PC-9 (cell line): ENCODE results near the gene DCUN1D4. TPM values are rescaled to one million over a fixed set of nuclear protein-coding genes. Genes with fewer than 3 reads are reported as not detected.

Experiments used
- BruUV-seq: library from RNA; stranded (reverse); fragments of 400-500 nt; replicated peaks from 2 replicates; lab custom pipeline; 2021; lab: Mats Ljungman, UMichigan
- CTCF ChIA-PET: fragments of 300-600 bp; sonication (Branson Sonifier 250); formaldehyde crosslinking; loops from one replicate; lab custom pipeline; 2022; ENCODE audit warnings: antibody characterized with exemption; lab: Charles Lee
- POLR2A ChIA-PET: fragments of 300-600 bp; sonication (Branson Sonifier 250); formaldehyde crosslinking; loops from one replicate; lab custom pipeline; 2022; ENCODE audit warnings: antibody characterized with exemption; ENCODE audit not compliant: unreplicated experiment; lab: Charles Lee
- DNase-seq, 2 experiments: peaks; one replicate each; pipeline versions ENCODE4 v3.0.0 to v3.0.0-alpha.2; 2015 to 2022; ENCODE audit warnings: mixed read lengths in 1 of 2
- H2AFZ ChIP-seq: fragments of 200-600 bp; sonication (generic); 2 replicates; pipeline ENCODE4 v1.8.1; 2017; ENCODE audit warnings: antibody characterized with exemption
- H3F3A ChIP-seq: fragments of 200-600 bp; sonication (generic); 2 replicates; pipeline ENCODE4 v1.8.1; 2017; ENCODE audit warnings: antibody characterized with exemption, mild to moderate bottlenecking, low read depth; ENCODE audit not compliant: insufficient read depth
- H3K27ac ChIP-seq: fragments of 200-600 bp; sonication (generic); 2 replicates; pipeline ENCODE4 v1.6.1; 2016; ENCODE audit warnings: mixed run types
- H3K27me3 ChIP-seq: fragments of 200-600 bp; sonication (generic); 2 replicates; pipeline ENCODE4 v1.6.1; 2016; ENCODE audit warnings: low read depth, mixed run types; ENCODE audit not compliant: insufficient read depth
- H3K36me3 ChIP-seq: fragments of 200-600 bp; sonication (generic); 2 replicates; pipeline ENCODE4 v1.6.1; 2016; ENCODE audit warnings: low read depth, mixed run types
- H3K4me1 ChIP-seq: fragments of 200-600 bp; sonication (generic); replicated peaks from 2 replicates; pipeline ENCODE4 v1.6.1; 2016; ENCODE audit warnings: mixed run types; ENCODE audit not compliant: insufficient read depth
- H3K4me2 ChIP-seq: fragments of 200-600 bp; sonication (generic); 2 replicates; pipeline ENCODE4 v1.6.1; 2017; ENCODE audit warnings: mixed run types
- H3K4me3 ChIP-seq: fragments of 200-600 bp; sonication (generic); 2 replicates; pipeline ENCODE4 v1.6.1; 2016; ENCODE audit warnings: mixed run types
- H3K79me2 ChIP-seq: fragments of 200-600 bp; sonication (generic); 2 replicates; pipeline ENCODE4 v1.6.1; 2017; ENCODE audit warnings: low read depth, mixed run types
- H3K9me2 ChIP-seq: fragments of 200-600 bp; sonication (generic); 2 replicates; pipeline ENCODE4 v1.8.1; 2017; ENCODE audit warnings: mild to moderate bottlenecking; ENCODE audit not compliant: insufficient read depth
- H3K9me3 ChIP-seq: fragments of 200-600 bp; sonication (generic); 2 replicates; pipeline ENCODE4 v1.8.1; 2016; ENCODE audit warnings: low read depth; ENCODE audit not compliant: insufficient read depth
- H4K20me1 ChIP-seq: fragments of 200-600 bp; sonication (generic); 2 replicates; pipeline ENCODE4 v1.8.1; 2017; ENCODE audit not compliant: insufficient read depth
- CTCF ChIP-seq: fragments of 200-600 bp; sonication (generic); conservative IDR thresholded peaks from 2 replicates; pipeline ENCODE4 v1.6.1; 2017; ENCODE audit warnings: mixed run types, antibody characterized with exemption, mild to moderate bottlenecking, moderate library complexity
- EZH2 ChIP-seq: fragments of 200-600 bp; sonication (generic); IDR thresholded peaks from 2 replicates; pipeline ENCODE4 v1.8.0; 2017; ENCODE audit warnings: antibody characterized with exemption, low read depth
- intact Hi-C: fragments of 100-400 bp; cut with micrococcal nuclease; formaldehyde crosslinking; loops from one replicate; pipeline ENCODE4 v1.10.0; 2022; ENCODE audit not compliant: unreplicated experiment
- total RNA-seq: library from RNA; stranded (reverse); gene quantifications from 2 replicates; pipeline ENCODE4 v1.2.3, GENCODE V29; 2021

Gene DCUN1D4
- total RNA-seq, 1 experiment from 2014 or later: 24.9 TPM

- Histone ChIP-seq H4K20me1 (no peaks in the 10 kb centered on the region), H3K9me2 (no peaks in the 10 kb centered on the region), H3K9me3 (no peaks in the 10 kb centered on the region), H3K27ac (no peak overlapping the region), H3K36me3 (no peaks in the 10 kb centered on the region), H2AFZ (no peak overlapping the region), H3K27me3 (no peaks in the 10 kb centered on the region), H3K4me1 (no peaks in the 10 kb centered on the region), H3K79me2 (no peaks in the 10 kb centered on the region), H3K4me3 (no peak overlapping the region), H3F3A (no peaks in the 10 kb centered on the region), H3K4me2 (no peak overlapping the region)
- DNase-seq: no peak
- ChIA-PET CTCF (no interaction called here), POLR2A (no interaction called here)
- TF ChIP-seq EZH2 (no peak), CTCF (no peak)
- BruUV-seq: no TSS peak
- intact Hi-C loops: no loop called here
These were observed 58.4 kb downstream of the DCUN1D4 start for GRCh38 chr4:51901363-51901762.

GRCh38 chr4:51906167-51906958, 63.4 kb downstream of the DCUN1D4 start:
- Histone ChIP-seq H3F3A (no peaks in the 10 kb centered on the region), H3K27ac (no peak overlapping the region), H3K9me3 (no peaks in the 10 kb centered on the region), H3K36me3 (no peaks in the 10 kb centered on the region), H3K4me2 (no peak overlapping the region), H3K4me1 (no peaks in the 10 kb centered on the region), H3K4me3 (no peak overlapping the region), H3K27me3 (no peaks in the 10 kb centered on the region), H3K79me2 (no peaks in the 10 kb centered on the region), H3K9me2 (no peaks in the 10 kb centered on the region), H2AFZ (no peak overlapping the region), H4K20me1 (no peaks in the 10 kb centered on the region)
- POLR2A ChIA-PET: no interaction called here
- intact Hi-C loops: no loop called here
- CTCF ChIA-PET: no interaction called here
- BruUV-seq: no TSS peak
- TF ChIP-seq EZH2 (no peak), CTCF (no peak)
- DNase-seq: no peak

- DNase-seq: no peak
These were observed 64.2 kb downstream of the DCUN1D4 start for GRCh38 chr4:51907006-51907669.

More at GRCh38 chr4:51907006-51907669, 64.2 kb downstream of the DCUN1D4 start:
- ChIA-PET CTCF (no interaction called here), POLR2A (no interaction called here)
- Histone ChIP-seq H3K9me3 (no peaks in the 10 kb centered on the region), H3K27me3 (no peaks in the 10 kb centered on the region), H3K4me2 (no peak overlapping the region), H3K4me1 (no peaks in the 10 kb centered on the region), H3K9me2 (no peaks in the 10 kb centered on the region), H3K4me3 (no peak overlapping the region), H3K27ac (no peak overlapping the region), H2AFZ (no peak overlapping the region), H3F3A (no peaks in the 10 kb centered on the region), H3K79me2 (no peaks in the 10 kb centered on the region), H4K20me1 (no peaks in the 10 kb centered on the region), H3K36me3 (no peaks in the 10 kb centered on the region)
- no TSS peak for BruUV-seq
- intact Hi-C loops: no loop called here
- TF ChIP-seq CTCF (no peak), EZH2 (no peak)
